GF-D8 (cell line): Measurements from ENCODE around the gene CBX3.
"Not testable (repeated sequence)": the region's sequence is repeated elsewhere in the genome, so short reads cannot be mapped to it uniquely, and the experiment has no call there.

ENCODE experiments used
- DNase-seq: peaks from one replicate; lab custom pipeline; 2025; lab: John Stamatoyannopoulos, UW

Gene CBX3

DNA sequence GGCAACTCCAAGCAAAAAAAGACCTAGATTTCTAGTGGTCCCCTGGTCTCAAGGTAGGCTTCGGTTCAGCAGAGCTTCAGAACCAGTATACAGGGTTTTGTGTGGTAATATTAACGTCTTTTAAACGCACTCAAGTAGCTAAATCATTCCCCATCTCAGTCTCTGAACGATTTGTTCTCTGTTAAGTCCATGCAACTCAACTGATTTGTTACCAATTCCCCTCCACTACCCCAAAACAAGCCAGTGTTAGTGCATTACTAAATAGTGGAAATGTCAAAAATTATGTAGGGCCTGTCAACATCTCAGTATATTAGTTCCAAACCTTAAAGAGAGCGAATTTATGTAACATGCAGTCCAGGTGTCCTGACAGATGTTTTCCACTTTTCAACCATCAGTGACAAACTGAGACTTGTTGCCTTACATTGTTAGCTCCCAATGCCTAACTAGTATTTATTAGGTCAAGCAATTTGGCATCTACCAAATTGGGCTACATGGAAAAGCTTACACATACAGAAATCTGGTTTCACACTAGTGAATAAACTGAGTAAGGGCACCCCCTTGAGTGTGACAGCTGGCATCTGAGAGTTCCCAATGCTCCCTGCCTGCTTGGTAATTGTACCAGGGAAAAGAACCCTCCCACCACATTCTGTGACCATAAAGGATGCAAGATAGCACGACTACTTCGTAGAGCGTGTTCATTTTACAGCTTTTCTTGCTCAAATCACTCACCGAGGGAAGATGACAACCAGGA, 13.2 kb upstream of the CBX3 start:
- DNase-seq = no peak

DNA sequence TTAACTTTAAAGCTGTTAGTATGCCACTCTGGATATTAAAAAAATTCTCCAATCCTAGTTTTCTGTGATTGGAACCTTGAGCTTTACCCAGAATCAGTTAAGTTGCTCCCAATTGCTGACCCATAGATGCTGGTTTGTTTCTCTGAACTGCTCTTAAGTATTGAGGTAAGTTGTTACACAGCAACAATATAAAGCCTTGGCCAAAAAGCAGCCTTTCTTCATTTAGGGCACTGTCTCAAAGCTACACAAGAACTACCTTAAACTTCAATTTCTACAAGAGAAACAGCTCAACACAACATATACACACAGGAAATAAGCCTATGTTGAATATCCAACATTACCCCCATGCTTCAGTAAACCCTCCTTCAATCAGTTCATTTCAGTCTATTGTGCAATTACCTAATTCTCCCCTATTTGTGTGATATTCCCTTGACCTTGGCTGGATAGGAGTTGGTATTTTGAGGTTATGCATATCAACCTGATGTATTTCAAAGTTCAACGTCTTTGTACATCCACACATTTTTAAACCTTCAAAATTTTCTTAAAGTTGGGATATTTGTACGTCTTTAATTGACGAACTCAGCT, 12.5 kb upstream of the CBX3 start:
- DNase-seq = no peak

DNA sequence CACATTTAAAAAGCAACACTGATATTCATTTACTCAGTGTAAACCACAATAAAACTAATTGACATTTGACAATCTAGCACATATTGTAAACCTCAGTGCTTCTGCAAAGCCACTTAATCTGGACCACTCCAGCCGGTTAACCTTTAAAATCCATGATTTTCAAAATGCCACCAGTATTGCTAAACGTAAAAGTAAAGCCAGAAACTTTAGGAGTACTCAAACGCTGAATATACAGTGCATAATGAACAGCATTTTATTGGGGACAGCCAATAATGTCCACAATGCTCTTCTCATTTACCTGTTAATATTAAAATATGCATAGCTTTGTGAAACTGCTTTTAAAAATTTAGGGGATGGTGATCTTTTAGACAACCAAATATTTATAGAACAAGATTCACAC, 11.8 kb upstream of the CBX3 start:
- DNase-seq = no peak

DNA sequence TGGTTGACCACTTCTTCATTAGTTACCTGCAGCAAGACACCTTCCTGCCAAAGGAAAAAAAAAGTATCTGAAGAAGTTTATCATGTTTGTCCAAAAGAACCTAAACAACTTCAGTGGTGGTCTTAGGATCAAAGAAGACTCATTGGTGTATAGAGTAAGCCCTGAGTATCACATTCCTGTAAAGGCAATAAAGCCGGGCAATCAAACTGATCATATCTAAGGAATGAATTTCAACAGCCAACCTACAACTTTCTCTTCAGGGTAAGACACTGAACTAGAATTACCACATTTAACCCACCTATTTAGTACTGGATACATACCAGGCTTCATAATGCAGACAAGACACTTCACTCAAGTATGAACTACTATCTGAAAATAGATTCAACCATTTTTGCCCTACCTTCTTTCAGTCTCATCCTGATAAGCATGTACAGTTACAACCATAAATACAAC, 11.1 kb upstream of the CBX3 start:
- no peak for DNase-seq

DNA sequence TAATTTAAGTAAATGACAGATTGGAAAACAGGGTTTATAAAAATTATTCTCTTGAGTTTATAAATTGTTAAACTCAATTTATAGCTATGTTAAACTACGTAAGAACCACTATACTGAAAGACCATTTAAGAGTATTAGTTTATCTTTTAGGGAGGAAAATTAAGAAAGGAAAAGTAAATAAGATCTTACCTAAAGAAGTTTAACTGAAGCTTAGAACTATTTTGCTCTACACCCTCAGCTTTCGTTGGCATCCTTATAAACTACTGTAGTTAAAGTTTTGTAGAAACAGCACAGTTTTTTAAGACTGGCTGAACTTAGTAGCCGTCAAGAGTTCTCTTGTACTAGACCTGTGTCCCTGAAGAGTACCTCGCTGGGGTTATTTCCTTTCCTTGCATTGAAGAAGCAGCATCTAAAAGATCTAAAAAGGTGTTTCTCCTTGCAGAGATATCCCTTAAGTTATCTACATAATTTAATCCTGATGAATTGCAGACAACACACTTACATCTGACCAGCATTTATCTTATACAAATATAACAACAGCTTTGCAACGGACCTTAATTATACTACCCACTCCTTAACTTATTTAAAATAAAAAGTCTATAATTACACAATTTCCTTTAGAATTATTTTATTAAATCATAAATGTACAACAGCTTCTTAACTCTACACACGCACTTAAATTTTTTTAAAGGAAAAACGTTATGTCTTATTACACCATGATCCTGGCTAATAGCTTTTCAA, 10.1 kb upstream of the CBX3 start:
- no peak for DNase-seq

DNA sequence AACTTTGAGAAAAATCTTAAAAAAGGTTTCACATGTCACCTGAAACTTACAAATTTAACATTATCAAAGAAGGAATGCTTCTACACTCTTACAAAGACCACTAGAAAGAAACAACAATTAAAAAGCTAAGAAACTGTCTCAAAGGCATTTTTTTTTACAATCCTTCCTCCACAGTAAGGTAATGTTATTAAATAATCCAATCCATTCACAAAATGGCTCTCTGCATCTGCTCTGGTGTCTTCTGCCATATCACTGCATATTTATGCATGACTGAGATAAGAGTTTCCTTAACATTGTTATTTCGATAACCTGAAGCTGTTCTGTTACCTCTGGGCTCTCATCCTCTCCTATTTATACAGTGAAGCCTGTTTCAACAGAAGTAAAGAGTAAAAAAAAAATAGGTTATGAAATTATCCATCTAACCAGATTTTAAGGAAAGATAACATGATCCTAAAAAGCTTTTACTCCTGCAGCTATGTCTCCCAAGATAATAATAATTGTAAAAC, 9.5 kb upstream of the CBX3 start:
- DNase-seq = no peak

GRCh38 chr7:26192485-26193087, 9.0 kb upstream of the CBX3 start:
- DNase-seq = no peak

GRCh38 chr7:26193432-26194207, 7.9 kb upstream of the CBX3 start:
- DNase-seq = no peak

DNA sequence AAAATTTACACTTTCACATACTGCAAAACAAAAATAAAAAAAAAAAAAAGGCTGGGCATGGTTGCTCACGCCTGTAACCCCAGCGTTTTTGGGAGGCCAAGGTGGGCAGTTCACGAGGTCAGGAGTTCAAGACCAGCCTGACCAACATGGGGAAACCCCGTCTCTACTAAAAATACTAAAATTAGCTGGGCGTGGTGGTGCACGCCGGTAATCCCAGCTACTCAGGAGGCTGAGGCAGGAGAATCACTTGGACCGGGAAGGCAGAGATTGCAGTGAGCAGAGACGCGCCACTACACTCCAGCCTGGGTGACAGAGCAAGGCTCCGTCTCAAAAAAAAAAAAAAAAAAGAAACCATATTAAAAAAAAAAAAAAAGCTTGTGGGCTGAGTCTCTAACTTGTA, 6.8 kb upstream of the CBX3 start:
- not testable (repeated sequence) for DNase-seq

DNA sequence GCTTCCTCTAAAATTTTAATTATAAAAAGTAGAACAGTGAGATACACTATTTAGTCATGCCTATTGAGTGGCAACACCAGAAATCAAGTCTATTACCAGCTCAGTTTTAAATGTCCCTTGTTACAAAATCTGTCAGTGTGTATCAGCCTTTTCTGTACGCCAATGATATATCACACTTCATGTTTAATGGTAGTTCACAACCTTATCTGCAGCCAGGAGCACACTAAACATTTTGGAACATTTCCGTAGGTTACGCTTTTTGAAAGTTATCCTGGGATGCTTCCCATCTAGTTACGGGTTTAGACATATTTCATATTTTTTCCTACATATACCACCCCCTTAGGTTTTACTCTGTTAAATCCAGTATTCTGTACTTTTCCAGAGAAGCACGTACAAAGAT, 6.4 kb upstream of the CBX3 start:
- DNase-seq = no peak

DNA sequence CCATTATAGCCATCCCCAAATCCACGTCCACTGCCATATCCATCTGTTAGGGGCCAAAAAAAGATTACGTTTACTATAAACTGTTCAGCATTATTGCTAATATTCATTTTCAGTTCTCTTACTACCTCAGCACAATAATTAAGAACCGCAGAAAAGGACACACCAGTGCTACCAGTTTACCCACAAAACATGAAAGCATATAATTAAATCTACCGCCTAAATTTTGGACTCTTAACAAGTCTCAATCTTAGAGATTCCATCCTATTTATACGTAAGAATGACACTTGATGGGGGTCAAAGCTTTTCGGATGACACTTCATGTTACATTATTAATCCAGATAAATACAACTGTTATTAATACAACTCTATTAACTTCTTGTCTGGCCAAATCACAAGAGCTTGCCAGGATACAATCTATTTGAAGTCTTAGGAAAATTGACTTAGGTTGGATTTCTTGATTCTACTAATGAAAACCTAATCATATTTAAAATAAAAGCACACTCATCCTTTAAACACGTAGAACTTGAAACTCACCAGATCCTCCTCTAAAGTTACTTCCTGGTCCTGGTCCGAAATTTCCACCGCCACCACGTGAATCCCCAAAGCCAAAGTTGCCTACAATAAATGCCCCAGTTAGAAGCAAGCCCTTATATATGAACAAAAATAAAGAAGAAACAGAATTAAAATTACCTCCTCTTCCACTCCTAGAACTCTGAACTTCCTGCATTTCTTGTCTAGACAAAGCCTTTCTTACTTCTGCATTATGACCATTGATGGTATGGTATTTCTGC, 5.5 kb upstream of the CBX3 start:
- no peak for DNase-seq

- peak; percentile 75 for DNase-seq
Measured at GRCh38 chr7:26197153-26198115, 4.1 kb upstream of the CBX3 start.

DNA sequence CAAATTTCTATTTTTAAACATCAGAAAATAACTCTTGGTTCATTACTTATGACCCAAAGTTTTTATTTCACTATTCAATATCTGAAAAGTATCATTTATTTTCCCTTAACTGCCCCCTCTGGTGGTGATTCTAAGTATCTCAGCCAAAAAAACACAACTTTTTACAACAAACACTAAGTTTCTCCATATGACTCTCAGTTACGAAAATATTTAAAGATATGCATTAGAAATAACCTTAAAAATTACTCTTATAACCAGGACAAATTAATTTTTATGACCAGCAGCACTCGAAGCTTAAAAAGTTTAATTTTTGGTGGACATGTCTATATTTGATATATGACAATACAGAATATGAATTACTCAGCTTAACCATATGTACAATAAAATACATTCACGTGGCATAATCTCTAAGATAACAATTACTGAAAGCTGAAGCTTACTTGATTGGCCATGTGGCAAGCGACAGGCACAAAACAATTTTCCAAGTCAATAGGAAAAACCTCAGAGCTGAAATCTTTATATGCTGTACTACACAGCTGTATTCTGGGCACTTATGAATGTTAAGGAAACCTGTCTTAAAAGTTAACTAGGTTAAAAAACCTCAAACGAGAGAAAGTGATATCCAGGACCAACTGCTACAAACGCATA, 3.3 kb upstream of the CBX3 start:
- peak; percentile 20 for DNase-seq

DNA sequence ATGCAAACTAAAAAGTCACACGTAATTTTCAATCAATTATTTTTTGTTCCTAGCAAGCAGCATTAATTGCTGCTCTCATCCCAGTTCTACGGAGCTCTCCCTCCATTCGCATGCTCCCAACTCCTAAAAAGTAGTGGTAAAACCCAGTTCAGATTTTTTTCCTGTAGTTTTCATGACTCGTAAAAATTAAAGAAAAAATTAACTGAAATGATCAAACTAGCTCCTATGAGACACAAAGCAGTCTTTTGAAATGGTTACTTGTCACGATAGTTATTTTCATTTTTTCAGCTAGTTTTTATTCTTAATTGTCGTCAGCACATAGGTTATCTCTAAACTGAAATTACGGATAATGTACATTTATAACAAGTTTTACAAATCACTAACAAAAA, 2.8 kb upstream of the CBX3 start:
- no peak for DNase-seq

- no peak for DNase-seq
Measured at GRCh38 chr7:26199301-26200037, 2.1 kb upstream of the CBX3 start.

DNA sequence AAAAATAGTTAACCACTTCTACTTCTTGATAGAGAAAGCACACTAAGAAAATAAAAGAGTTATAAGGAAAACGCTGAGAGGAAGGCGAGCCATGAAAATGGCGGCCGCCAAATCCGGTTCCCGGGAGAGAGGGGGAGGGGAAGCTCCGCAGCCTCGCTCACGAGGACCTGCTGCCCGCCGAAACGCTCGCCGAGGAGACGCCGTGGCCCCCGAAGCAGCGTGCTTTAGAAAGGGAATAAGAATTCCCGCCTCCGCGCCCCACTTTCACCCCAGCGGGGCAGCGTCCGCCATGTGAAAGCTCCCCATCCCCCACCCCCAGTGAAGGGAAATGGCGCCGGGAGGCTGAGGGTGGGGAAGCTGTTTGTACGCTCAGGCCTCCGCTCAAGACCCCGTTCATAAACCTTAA, 1.5 kb upstream of the CBX3 start:
- DNase-seq = peak; percentile 42

- peak; percentile 99 for DNase-seq
Measured at GRCh38 chr7:26200444-26201246, 900 bp upstream of the CBX3 start, which contains the start of gene HNRNPA2B1. Gene HNRNPA2B1, minus strand, starts transcription at chr7:26200746. Its CDS starts 169 bp downstream, at chr7:26200577.
